A549 (cell line): Measurements from ENCODE around the gene DOCK10.

Experiments
- BHLHE40 ChIP-seq: IDR thresholded peaks from 2 replicates; pipeline ENCODE4 v1.6.1; 2012; ENCODE audit warnings: low read depth, low read length, inconsistent platforms
- EHMT2 ChIP-seq: fragments of 200-600 bp; sonication (generic); IDR thresholded peaks from 2 replicates; pipeline ENCODE4 v1.6.1; 2016; ENCODE audit warnings: antibody characterized with exemption, low read depth, mild to moderate bottlenecking, moderate library complexity
- EP300 ChIP-seq, 2 experiments: fragments of >200 bp; sonication (Bioruptor Twin); formaldehyde crosslinking; IDR thresholded peaks; 2 replicates in 1 of 2; 3 replicates in 1 of 2; pipeline ENCODE4 v1.6.1; 2016 to 2017
- ESRRA ChIP-seq: fragments of 150-350 bp; IDR thresholded peaks from 2 replicates; pipeline ENCODE4 v1.6.1; 2014; ENCODE audit warnings: mild to moderate bottlenecking, low read length, borderline replicate concordance
- GATA3 ChIP-seq: IDR thresholded peaks from 2 replicates; pipeline ENCODE4 v1.6.1; 2012; ENCODE audit warnings: borderline replicate concordance
- MYC ChIP-seq: IDR thresholded peaks from 2 replicates; pipeline ENCODE4 v1.6.1; 2012; ENCODE audit warnings: mild to moderate bottlenecking, inconsistent platforms, low read length, improper control_type of control experiment, borderline replicate concordance
- REST ChIP-seq: fragments of 200-600 bp; sonication (generic); IDR thresholded peaks from 2 replicates; pipeline ENCODE4 v1.6.1; 2016; ENCODE audit warnings: antibody characterized with exemption, mild to moderate bottlenecking, moderate library complexity
- TF ChIP-seq, protein P1 (sequence below): fragments of >200 bp; sonication (Bioruptor Twin); formaldehyde crosslinking; IDR thresholded peaks from 3 replicates; pipeline ENCODE4 v1.5.1; 2016

GRCh38 chr2:225041851-225042799, at the start of gene DOCK10:
- TF ChIP-seq EHMT2 (no peak), REST (no peak), GATA3 (no peak), ESRRA (no peak), MYC (no peak), BHLHE40 (no peak), EP300 (IDR thresholded peaks at IDR 0.05) (no peak)
- TF ChIP-seq, protein P1, sequence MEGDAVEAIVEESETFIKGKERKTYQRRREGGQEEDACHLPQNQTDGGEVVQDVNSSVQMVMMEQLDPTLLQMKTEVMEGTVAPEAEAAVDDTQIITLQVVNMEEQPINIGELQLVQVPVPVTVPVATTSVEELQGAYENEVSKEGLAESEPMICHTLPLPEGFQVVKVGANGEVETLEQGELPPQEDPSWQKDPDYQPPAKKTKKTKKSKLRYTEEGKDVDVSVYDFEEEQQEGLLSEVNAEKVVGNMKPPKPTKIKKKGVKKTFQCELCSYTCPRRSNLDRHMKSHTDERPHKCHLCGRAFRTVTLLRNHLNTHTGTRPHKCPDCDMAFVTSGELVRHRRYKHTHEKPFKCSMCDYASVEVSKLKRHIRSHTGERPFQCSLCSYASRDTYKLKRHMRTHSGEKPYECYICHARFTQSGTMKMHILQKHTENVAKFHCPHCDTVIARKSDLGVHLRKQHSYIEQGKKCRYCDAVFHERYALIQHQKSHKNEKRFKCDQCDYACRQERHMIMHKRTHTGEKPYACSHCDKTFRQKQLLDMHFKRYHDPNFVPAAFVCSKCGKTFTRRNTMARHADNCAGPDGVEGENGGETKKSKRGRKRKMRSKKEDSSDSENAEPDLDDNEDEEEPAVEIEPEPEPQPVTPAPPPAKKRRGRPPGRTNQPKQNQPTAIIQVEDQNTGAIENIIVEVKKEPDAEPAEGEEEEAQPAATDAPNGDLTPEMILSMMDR: no peak; the same call in 1 of the 3 replicates
